Mucosa of rectum (tissue), 2 donors: Measurements from ENCODE around the gene PAPPA.

Source experiments
- H3K27ac ChIP-seq, 2 donors: one replicate each; pipeline ENCODE4 v1.7.0; 2013; ENCODE audit warnings: inconsistent platforms in 2 of 2, low read depth in 2 of 2, low read length in 2 of 2
- H3K27me3 ChIP-seq, 2 donors: one replicate each; pipeline ENCODE4 v1.7.0; 2013; ENCODE audit warnings: low read length in 2 of 2; ENCODE audit not compliant: control insufficient read depth in 2 of 2, insufficient read depth in 2 of 2
- H3K36me3 ChIP-seq, 2 donors: one replicate each; pipeline ENCODE4 v1.7.0; 2013; ENCODE audit warnings: low read length in 2 of 2; ENCODE audit not compliant: control insufficient read depth in 2 of 2, insufficient read depth in 2 of 2
- H3K4me1 ChIP-seq, 2 donors: one replicate each; pipeline ENCODE4 v1.7.0; 2013; ENCODE audit warnings: low read length in 2 of 2, mild to moderate bottlenecking in 1 of 2; ENCODE audit not compliant: control insufficient read depth in 2 of 2, insufficient read depth in 2 of 2
- H3K4me3 ChIP-seq, 2 donors: one replicate each; pipeline ENCODE4 v1.7.0; 2013; ENCODE audit warnings: low read length in 2 of 2
- H3K9ac ChIP-seq, 2 donors: one replicate each; pipeline ENCODE4 v1.7.0; 2013; ENCODE audit warnings: low read length in 2 of 2, low read depth in 1 of 2, mild to moderate bottlenecking in 1 of 2
- H3K9me3 ChIP-seq, 2 donors: one replicate each; pipeline ENCODE4 v1.7.0; 2013; ENCODE audit warnings: low read length in 2 of 2; ENCODE audit not compliant: control insufficient read depth in 2 of 2
- donor health status: healthy.
- donor health status: Normal muscosa, but diverticular disease.

PAPPA gene

GRCh38 chr9:116419181-116419580, 265.6 kb downstream of the PAPPA start:
- Histone ChIP-seq H3K27ac (no peak overlapping the region), H3K9ac (no peak overlapping the region), H3K4me3 (no peak overlapping the region), H3K4me1 (no peaks in the 10 kb centered on the region), H3K27me3 (no peaks in the 10 kb centered on the region), H3K36me3 (no peaks in the 10 kb centered on the region), H3K9me3 (no peaks in the 10 kb centered on the region)

- Histone ChIP-seq H3K4me1 (no peaks in the 10 kb centered on the region), H3K36me3 (no peaks in the 10 kb centered on the region), H3K27ac (no peak overlapping the region), H3K9ac (no peak overlapping the region), H3K27me3 (no peaks in the 10 kb centered on the region), H3K4me3 (no peak overlapping the region), H3K9me3 (no peaks in the 10 kb centered on the region)
Observed at GRCh38 chr9:116420993-116421538, 267.5 kb downstream of the PAPPA start.

GRCh38 chr9:116422119-116422979, 268.8 kb downstream of the PAPPA start:
- H3K9me3 ChIP-seq, result no peaks in the 10 kb centered on the region
- H3K9ac ChIP-seq, result no peak overlapping the region
- no peak overlapping the region for H3K4me3 ChIP-seq
- H3K4me1 ChIP-seq, result no peaks in the 10 kb centered on the region
- no peak overlapping the region for H3K27ac ChIP-seq
- no peaks in the 10 kb centered on the region for H3K27me3 ChIP-seq
- H3K36me3 ChIP-seq, result no peaks in the 10 kb centered on the region

- Histone ChIP-seq H3K27ac (no peak overlapping the region), H3K4me3 (no peak overlapping the region), H3K27me3 (no peaks in the 10 kb centered on the region), H3K4me1 (no peaks in the 10 kb centered on the region), H3K9ac (no peak overlapping the region), H3K9me3 (no peaks in the 10 kb centered on the region), H3K36me3 (no peaks in the 10 kb centered on the region)
Observed at GRCh38 chr9:116423149-116423548, 269.6 kb downstream of the PAPPA start.

- H3K27me3 ChIP-seq, result no peaks in the 10 kb centered on the region
- no peak overlapping the region for H3K27ac ChIP-seq
- no peak overlapping the region for H3K4me3 ChIP-seq
- no peak overlapping the region for H3K9ac ChIP-seq
- H3K36me3 ChIP-seq, result no peaks in the 10 kb centered on the region
- no peaks in the 10 kb centered on the region for H3K9me3 ChIP-seq
- H3K4me1 ChIP-seq, result no peaks in the 10 kb centered on the region
Observed at GRCh38 chr9:116425244-116425643, 271.7 kb downstream of the PAPPA start.

- Histone ChIP-seq H3K9me3 (no peaks in the 10 kb centered on the region), H3K27ac (no peak overlapping the region), H3K27me3 (no peaks in the 10 kb centered on the region), H3K9ac (no peak overlapping the region), H3K4me1 (no peaks in the 10 kb centered on the region), H3K4me3 (no peak overlapping the region), H3K36me3 (no peaks in the 10 kb centered on the region)
Observed at GRCh38 chr9:116430849-116431248, 277.3 kb downstream of the PAPPA start.

- no peak overlapping the region for H3K9ac ChIP-seq
- no peak overlapping the region for H3K27ac ChIP-seq
- H3K4me3 ChIP-seq, result no peak overlapping the region
- no peaks in the 10 kb centered on the region for H3K36me3 ChIP-seq
- no peaks in the 10 kb centered on the region for H3K9me3 ChIP-seq
- no peaks in the 10 kb centered on the region for H3K4me1 ChIP-seq
- no peaks in the 10 kb centered on the region for H3K27me3 ChIP-seq
Observed at GRCh38 chr9:116432051-116432450, 278.5 kb downstream of the PAPPA start.

GRCh38 chr9:116434314-116434713, 280.7 kb downstream of the PAPPA start:
- Histone ChIP-seq H3K27me3 (no peaks in the 10 kb centered on the region), H3K4me1 (no peaks in the 10 kb centered on the region), H3K27ac (no peak overlapping the region), H3K9me3 (no peaks in the 10 kb centered on the region), H3K36me3 (no peaks in the 10 kb centered on the region), H3K9ac (no peak overlapping the region), H3K4me3 (no peak overlapping the region)

- no peaks in the 10 kb centered on the region for H3K27me3 ChIP-seq
- H3K4me3 ChIP-seq, result no peak overlapping the region
- H3K4me1 ChIP-seq, result no peaks in the 10 kb centered on the region
Observed at GRCh38 chr9:116435706-116436105, 282.1 kb downstream of the PAPPA start.

GRCh38 chr9:116436121-116436520, 282.5 kb downstream of the PAPPA start:
- H3K36me3 ChIP-seq, result no peaks in the 10 kb centered on the region
- no peaks in the 10 kb centered on the region for H3K27me3 ChIP-seq
- no peak overlapping the region for H3K27ac ChIP-seq
- H3K4me3 ChIP-seq, result no peak overlapping the region
- no peak overlapping the region for H3K9ac ChIP-seq
- no peaks in the 10 kb centered on the region for H3K4me1 ChIP-seq
- H3K9me3 ChIP-seq, result no peaks in the 10 kb centered on the region

More at GRCh38 chr9:116435706-116436105, 282.1 kb downstream of the PAPPA start:
- Histone ChIP-seq H3K27ac (no peak overlapping the region), H3K9me3 (no peaks in the 10 kb centered on the region), H3K36me3 (no peaks in the 10 kb centered on the region), H3K9ac (no peak overlapping the region)
